ENCODE data around the gene TGFBI.

Gene TGFBI

DNA sequence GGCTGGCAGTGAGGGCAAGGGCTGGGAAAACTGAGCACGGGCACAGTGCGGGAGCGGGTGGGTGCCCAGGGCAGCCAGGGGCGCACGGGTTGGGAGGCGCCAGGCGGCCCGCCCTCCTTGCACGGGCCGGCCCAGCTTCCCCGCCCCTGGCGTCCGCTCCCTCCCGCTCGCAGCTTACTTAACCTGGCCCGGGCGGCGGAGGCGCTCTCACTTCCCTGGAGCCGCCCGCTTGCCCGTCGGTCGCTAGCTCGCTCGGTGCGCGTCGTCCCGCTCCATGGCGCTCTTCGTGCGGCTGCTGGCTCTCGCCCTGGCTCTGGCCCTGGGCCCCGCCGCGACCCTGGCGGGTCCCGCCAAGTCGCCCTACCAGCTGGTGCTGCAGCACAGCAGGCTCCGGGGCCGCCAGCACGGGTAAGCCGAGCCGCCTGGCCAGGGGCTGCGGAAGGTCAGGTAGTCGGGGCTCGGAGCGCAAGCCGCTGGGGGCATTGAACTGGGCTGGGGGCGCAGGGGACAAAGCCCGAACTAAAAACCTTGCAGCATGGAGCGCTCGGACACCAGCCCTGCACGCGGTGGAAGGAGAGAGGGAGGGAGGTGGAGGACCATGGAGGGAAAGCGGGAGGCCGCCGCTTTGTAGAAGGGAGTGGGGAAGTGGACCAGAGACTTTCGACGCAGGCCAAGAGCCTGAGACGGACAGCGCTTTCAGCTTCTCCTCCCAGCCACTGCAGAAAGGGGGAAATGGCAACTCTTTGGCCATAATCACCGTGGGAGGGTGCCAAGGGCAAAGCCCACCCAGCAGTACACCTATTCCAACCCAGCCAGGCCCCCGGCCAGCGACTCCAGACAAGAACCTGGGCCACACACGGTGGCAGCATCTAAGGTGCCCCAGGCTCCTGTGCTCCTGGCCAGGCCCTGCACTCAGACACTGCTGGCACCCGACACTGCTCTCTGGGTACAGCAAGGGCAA lies at the start of gene TGFBI:
TSS of gene TGFBI (plus strand) at position 207 of the 961 bp plus-strand sequence. CDS start at position 275, 68 bp downstream.
- DNase-seq (ENCODE audit: low read depth in 2 of 2): peak in 1 of 2 experiments; percentile 5

DNA sequence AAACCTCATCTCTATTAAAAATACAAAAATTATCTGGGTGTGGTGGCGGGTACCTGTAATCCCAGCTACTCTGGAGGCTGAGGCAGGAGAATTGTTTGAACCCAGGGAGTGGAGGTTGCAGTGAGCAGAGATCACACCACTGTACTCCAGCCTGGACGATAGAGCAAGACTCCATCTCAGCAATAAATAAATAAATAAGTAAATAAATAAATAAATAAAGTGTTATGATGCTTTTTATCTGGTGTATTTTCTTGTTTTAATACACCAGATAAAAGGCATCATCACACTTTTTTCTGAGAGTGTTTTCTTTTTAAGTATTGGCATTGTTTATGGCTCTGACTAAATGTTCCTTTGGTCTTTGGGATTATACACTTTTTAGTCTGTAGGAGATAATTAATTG lies 49.8 kb upstream of the TGFBI start:
- no peak for DNase-seq (ENCODE audit: low read depth in 2 of 2)

DNA sequence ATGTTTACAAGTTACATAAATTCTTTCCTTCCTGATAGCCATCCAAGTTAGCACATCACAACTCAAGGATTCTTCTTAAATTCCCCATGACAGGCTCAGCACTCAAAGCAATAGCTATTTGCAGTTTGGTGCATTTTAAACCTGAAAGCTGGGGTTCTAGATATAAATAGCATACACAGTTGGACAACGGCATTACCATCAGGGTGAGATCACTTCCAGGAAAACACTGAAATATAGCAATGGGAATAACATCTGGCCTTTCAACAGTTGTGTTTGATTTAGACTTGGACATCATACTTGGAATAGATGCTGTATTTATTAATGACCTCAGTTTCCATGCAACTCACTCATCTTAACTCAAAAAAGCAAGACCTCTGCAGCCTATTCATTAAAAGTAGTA lies 49.3 kb upstream of the TGFBI start:
- no peak for DNase-seq (ENCODE audit: low read depth in 2 of 2)

DNA sequence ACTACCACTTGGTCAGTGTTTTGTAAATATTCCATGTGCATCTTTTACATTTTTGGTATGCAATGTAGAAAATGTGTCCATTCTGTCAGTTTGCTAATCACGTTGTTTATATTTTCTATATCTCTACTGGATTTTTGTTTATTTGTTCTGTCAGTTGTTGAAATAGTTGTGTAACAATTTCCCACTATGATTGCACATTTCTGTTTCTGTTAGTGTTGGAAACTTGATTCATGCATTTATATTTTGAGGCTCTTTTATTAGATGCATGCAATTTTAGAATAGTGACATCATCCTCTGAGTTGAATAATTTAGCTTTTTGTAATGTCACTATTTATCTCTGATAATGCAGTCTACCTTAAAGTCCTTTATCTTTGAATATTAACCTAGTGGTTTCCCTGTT lies 48.2 kb upstream of the TGFBI start:
- DNase-seq (ENCODE audit: low read depth in 2 of 2): no peak

DNA sequence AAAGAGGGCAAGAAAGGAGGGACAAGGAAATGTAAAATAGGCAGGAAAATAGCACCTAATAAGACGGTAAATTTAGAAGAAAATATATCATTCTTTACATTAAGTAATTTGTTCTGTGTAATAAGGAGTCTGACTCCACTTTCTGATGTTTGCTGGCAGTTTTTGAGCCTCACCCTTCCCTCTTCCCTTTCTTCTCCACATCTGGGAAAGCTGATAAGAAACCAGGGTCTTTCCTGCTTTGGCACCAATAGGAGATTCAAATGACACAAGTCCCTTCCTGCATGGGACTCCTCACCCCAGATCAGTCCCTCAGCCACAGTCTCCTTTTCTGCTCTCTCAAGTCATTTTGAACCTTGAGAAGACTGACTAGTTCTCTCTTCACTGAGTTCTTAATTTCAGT lies 42.8 kb upstream of the TGFBI start:
- DNase-seq (ENCODE audit: low read depth in 2 of 2): no peak

DNA sequence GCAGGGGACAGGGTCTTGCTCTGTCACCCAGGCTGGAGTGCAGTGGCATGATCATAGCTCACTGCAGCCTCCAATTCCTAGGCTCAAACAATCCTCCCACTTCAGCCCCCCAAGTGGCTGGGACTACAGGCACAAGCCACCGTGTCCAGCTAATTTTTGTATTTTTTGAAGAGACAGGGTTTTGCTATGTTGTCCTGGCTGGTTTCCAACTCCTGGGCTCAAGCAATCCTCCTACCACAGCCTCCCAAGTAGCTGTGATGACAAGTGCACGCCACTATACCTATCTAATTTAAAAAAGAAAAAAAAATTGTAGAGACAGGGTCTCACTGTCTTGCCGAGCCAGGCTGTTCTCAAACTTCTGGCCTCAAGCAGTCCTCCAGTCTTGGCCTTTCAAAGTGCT lies 42.4 kb upstream of the TGFBI start:
- no peak for DNase-seq (ENCODE audit: low read depth in 2 of 2)

DNA sequence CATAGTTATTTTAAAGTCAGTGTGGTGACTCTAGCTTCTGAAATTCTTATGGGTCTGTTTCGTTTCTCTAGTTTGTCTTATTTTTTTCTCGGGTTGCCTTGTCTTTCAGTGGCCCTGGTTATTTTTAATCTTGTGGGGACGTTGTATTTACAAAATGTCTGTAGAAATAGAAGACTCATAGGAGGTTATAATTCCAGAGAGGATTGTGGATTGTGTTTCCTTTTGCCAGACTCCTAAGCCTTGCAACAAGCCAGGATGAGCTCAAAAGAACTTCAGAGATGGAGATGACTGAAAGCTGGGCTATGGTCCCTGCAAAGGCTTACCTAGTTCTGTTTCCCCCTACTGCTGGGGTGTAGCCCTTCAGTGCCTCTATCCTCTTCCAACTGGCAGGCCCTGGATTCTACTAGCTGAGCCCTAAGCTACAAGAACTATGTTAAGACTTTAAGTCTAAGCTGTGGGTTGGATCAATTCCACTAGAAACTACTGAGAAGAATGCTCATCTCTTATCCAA lies 41.8 kb upstream of the TGFBI start:
- no peak for DNase-seq (ENCODE audit: low read depth in 2 of 2)

DNA sequence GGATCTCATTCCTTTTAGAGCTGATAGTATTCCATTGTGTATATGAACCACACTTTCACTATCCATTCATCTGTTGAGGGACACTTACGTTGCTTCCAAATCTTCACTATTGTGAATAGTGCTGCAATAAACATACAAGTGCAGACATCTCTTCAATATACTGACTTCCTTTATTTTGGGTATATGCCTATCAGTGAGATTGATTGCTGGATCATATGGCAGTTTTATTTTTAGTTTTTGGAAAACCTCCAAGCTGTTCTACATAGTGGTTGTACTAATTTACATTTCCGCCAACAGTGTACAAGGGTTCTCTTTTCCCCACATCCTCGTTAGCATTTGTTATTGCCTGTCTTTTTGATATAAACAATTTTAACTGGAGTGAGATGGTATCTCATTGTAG lies 40.2 kb upstream of the TGFBI start:
- DNase-seq (ENCODE audit: low read depth in 2 of 2): no peak

DNA sequence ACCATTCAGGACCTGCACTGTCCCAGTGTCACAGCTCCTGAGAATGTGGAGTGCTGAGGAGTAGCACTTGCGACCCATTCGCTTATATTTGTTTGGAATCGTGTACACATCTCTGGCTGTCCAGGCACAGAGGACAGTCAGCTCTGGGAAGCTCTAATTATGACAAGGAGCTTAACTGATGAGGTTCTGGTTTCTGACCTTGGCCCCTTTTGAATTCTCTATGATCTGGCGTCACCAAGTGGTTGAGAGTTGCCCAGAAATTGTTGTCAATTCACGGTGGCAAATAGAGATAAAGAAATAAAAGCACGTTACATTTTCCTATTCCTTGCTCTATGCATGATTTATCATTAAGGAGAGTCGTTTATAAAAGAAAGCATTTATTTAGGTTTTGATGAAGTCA lies 39.1 kb upstream of the TGFBI start:
- DNase-seq (ENCODE audit: low read depth in 2 of 2): no peak

DNA sequence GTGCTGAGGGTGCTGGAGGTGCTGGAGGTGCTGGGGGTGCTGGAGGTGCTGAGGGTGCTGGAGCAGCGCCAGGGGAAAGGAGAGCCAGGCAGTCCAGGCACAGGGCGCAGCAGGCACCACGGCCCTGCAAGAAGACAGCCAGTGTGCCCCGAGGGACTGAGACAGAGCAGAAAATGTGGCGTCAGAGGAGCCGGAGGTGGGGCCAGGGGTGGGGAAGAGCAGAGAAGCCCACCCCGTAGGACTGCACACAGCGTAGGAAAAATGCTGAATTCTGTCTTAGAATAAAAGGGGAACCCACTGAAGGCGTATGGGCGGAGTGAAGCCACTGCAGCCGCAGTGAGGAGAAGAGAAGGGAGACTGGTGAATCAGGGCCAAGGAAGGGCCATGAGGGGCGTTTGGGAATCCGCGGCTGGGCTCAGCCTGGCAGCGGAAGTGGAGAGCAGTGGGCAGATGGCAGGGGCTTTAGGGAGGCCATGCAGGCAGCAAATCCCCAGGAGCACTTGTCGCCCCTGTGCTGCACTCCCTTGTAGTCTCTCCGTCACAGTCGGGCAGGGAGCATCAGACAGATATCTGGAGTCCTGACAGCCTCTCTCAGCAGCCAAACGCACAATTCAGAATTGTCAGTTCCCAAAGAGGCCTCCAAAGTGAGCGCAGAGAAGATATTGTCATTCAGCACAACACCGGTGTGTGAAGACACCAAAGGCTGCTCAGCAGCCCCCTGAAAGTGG lies 38.1 kb upstream of the TGFBI start:
- DNase-seq (ENCODE audit: low read depth in 2 of 2): no peak

DNA sequence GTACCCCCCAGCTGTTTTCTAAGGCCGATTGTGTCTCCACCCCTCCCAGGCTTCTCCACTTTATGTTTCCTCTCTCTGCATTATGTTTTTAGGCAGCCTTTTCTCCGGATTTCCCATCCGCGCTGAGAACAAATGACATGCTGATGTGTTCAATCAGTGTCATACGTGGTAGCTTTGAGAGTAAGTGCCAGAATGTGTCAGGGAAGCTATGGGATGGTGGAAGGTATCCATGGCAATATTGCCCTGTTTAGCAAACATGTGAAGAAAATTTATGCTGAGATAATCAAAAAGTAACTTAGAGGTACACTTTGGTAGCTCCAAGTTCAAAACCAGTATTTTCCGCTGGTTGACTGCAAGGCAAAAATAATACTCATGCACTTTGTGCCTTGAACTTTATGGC lies 37.4 kb upstream of the TGFBI start:
- no peak for DNase-seq (ENCODE audit: low read depth in 2 of 2)

DNA sequence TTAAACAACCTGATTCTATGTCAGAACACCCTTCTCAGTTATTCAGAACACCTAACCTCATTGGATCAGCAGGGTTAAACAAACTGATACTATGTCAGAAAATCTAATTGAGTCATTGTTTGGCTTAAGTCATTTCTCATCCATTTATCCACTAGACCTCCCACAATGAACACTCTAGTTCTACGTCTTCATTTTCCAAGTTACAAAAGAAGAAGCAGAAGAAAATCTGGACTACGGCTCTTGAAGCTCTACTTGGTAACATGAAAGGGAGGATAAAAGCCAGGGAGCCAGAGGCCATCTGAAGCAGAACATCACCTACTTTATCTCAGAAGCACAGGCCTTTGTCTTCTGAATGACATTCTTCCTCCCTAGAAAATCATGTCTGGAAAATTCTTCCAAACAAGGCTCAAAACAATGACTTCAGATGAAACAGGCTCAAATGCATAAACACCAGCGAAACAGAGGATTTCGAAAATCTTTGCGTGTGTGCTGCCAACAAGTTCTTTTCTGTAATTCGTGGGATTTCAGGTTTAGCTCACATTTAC lies 35.4 kb upstream of the TGFBI start:
- no peak for DNase-seq (ENCODE audit: low read depth in 2 of 2)

DNA sequence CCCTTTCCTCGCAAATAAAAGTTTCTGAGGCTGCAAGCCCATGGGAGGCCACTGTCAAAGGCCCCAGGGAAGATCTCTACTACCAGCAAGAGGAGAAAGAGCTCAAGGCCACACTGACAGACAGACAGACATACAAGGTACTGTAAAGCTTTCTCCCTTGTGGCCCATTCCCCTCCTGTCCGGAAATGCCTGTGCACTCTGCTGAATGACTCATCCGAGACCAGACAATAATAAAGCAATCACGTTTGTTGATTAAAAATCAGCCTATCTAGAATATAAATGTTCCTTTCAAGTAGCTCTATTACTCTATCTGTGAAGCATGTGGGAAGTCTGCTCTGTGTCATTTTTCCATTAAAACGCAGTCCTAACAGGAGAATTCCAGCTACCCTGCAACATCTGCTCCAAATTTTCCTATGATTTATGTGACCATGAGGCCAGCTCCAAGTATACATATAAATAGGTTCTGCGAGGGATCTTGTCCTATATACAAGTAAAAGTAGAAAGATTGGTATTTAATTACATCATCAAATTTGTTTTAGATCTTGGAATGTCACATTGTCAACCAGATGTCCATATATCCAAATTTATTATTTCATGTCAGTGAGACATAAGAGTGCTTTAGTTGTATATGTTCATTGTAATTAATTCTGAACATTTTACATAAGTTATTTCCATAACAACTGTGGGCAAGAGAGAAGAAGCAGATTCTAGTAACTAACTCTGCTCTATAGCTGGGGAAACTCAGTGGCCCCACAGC lies 34.7 kb upstream of the TGFBI start:
- no peak for DNase-seq (ENCODE audit: low read depth in 2 of 2)

DNA sequence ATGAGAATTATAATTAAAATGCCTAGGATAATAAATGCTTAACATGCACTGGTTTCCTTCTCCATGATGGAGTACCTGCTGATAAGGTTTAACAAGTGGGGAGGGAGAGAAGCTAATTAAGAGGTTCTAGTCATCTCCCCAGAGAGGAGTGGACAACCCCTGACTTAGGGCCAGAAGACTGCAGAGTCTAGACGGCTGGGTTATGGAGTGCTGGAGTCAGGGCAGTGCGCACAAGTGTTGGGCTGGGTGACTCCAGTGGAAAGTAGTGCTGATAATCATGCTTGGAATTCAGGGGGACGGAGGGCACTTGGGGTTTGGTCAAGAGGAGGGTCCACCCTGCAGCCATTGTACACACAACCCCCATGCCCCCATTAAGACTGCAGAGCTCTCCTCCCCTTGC lies 32.8 kb upstream of the TGFBI start:
- DNase-seq (ENCODE audit: low read depth in 2 of 2): no peak

DNA sequence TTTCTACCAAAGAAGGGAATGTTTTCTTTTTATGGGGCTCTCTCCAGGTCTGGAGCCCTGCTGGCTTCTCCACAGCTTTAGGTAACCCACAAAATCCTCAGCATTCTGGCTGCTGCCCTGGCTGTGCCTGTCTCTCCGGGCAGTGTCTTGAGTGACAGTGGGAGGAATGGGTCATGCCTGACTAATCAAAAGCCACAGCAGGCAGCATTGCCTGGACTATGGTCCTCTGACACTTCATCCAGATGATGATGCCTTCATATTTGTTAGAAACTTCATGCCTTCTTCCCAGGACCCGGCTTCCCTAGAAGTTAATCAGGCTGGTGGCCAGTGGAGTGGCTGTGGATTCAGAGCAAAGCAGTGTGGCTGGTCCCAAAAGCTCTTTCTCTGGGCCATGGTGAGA lies 32.2 kb upstream of the TGFBI start:
- DNase-seq (ENCODE audit: low read depth in 2 of 2): no peak

DNA sequence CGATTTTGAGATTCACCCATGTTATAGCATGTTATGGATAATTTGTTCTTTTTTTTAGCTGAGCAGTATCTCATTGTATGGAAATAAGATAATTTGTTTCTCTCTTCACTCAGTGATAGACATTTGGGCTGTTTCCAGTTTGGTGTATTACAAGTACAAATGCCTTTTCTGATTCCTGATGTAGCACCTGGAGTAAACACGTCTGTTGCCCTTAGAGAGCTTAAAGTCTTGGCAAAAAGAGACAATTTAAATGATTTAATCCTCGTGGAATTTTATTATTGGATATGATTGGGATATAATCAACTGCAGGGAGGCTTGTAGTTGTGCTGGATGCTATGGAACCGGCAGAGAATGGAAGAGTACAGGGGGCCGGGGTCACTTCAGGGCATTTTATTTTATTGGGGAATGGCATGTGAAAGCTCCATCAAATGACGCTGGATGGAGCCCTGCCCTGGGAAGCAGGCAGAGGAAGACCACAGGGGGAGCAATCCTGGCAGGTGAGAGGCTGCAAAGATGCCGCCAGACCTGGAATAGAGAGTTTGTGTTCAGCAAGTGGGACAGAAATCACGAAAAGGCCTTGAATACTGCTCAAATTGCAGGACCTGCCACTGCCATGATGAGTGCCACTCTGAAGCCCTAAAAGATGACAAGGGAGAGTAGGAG lies 31.0 kb upstream of the TGFBI start:
- no peak for DNase-seq (ENCODE audit: low read depth in 2 of 2)

DNA sequence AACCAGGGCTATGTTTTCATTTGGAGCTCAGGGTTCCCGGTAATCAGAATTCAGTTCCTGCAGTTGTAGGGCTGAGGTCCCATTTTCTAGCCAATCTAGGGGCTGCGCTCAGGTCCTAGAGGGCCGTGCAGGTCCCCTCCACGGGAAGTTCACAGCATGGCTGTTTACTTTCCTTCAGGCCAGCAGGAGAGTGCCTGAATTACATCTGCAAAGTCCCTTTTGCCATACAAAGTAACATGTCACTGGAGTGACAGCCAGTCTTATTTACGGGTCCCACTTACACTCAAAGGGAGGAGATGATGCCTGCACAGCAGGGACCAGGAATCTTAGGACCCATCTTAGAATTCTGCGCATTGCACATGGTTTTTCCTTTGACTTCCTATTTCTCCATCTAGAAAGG lies 29.9 kb upstream of the TGFBI start:
- no peak for DNase-seq (ENCODE audit: low read depth in 2 of 2)

DNA sequence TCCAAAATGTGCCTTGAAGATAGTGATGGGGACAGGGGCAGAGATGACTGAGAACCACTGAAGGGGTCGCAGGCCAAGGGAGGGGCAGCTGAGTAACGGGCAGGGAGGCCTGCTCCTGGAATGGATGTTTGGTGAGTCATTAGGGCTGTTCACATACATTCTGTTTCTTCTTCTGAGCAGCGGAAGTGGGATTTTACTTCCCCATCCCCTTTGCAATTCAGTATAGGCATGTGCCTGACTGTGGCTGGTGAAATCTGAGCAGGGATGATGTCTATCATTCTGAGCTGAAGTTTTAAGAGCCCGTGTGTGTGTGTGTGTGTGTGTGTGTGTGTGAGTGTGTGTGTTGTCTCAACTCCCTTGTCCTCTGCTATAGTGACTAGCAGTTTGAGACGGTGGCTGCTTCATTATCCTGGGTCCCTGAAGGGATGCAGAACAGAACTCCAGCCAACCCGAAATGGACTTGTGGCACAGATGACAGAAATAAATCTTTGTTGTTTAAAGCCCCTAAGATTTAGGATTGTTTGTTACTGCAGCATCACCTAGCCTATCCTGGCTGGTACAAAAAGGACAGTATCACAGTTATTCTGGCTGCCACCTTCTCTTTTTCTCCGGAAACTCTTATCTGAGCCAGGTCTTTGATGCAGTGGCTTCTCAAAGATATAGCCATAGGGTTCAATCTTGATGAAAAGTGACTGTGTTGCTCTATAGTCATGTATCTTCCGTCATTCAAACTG lies 29.2 kb upstream of the TGFBI start:
- DNase-seq (ENCODE audit: low read depth in 2 of 2): no peak

DNA sequence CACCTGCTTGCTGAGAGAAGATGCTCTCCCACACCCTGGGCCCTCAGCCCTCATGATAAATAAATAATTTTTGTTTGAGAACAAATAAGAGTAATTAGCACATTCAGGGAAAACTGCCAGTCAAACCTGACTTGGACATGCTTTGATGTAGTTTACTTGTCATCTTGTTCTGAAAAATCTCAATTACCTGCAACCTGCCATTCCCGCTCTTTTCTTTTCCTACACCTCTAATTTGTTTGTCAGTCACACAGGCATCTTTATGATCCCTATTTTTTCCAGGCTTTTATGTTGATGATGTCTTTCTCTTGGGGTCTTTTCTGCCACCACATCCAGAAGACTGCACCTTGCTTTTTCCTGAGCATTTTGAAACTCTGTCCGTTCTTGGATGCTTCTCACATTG lies 28.6 kb upstream of the TGFBI start:
- no peak for DNase-seq (ENCODE audit: low read depth in 2 of 2)

DNA sequence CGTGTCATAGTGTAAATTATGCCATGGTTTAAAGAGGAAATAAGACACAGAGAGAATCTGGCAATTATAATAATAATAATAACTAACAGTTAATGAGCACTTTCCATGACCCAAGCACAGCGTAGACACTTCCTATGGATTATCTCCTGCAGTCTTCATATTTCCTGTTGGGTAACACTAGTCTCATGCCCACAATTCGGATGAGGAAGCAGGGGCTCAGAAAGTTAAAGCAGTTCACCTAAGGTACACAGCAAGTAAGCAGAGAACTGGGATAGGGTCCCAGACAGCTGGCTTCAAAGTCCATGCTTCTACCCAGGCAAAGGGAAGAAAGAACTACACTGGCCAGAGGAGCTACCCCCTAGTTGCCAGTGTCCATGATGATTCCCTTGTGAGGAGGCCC lies 27.9 kb upstream of the TGFBI start:
- DNase-seq (ENCODE audit: low read depth in 2 of 2): no peak
